GM19238 (cell line): ENCODE results near the gene CD79A.

Experiments used
- DNase-seq: peaks from one replicate; pipeline ENCODE4 v3.0.0; 2011; ENCODE audit warnings: low spot score; ENCODE audit not compliant: insufficient read length

CD79A gene

GRCh38 chr19:41930322-41930722, 53.2 kb downstream of the CD79A start:
- no peak for DNase-seq
